ENCODE data around the gene THEM4. TPM values are rescaled to one million over a fixed set of nuclear protein-coding genes. Genes with fewer than 3 reads are reported as not detected.
A peak's percentile ranks its signal among the peaks of the same experiment; 100 is the strongest.

Gene THEM4
- total RNA-seq, 1 experiment from 2014 or later = 117 TPM

- in situ Hi-C loops (cut with HindIII; ENCODE audit: low pct_unique_long_range_greater_than_20kb, low sequenced_read_pairs) = no loop called here
- no peak for DNase-seq (ENCODE audit: low read depth, low spot score)
Measured at GRCh38 chr1:151833172-151833900, 76.0 kb downstream of the THEM4 start.

- in situ Hi-C loops (cut with HindIII; ENCODE audit: low pct_unique_long_range_greater_than_20kb, low sequenced_read_pairs) = no loop called here
- no peak for DNase-seq (ENCODE audit: low read depth, low spot score)
Measured at GRCh38 chr1:151832318-151832980, 76.9 kb downstream of the THEM4 start.

- in situ Hi-C loops (cut with HindIII; ENCODE audit: low pct_unique_long_range_greater_than_20kb, low sequenced_read_pairs) = no loop called here
Measured at GRCh38 chr1:151831605-151832004, 77.7 kb downstream of the THEM4 start, which contains the start of gene RORC. Gene RORC (minus strand): TSS chr1:151831802. CDS start chr1:151831764, 38 bp downstream.

GRCh38 chr1:151831256-151831591 lies 78.1 kb downstream of the THEM4 start:
- no peak for DNase-seq (ENCODE audit: low read depth, low spot score)
- in situ Hi-C loops (cut with HindIII; ENCODE audit: low pct_unique_long_range_greater_than_20kb, low sequenced_read_pairs) = no loop called here

More at GRCh38 chr1:151831605-151832004, 77.7 kb downstream of the THEM4 start, which contains the start of gene RORC:
- no peak for DNase-seq (ENCODE audit: low read depth, low spot score)

- DNase-seq (ENCODE audit: low read depth, low spot score) = no peak
- in situ Hi-C loops (cut with HindIII; ENCODE audit: low pct_unique_long_range_greater_than_20kb, low sequenced_read_pairs) = no loop called here
Measured at GRCh38 chr1:151830055-151830454, 79.3 kb downstream of the THEM4 start.

- in situ Hi-C loops (cut with HindIII; ENCODE audit: low pct_unique_long_range_greater_than_20kb, low sequenced_read_pairs) = no loop called here
- DNase-seq (ENCODE audit: low read depth, low spot score) = no peak
Measured at GRCh38 chr1:151829352-151830046, 79.8 kb downstream of the THEM4 start.

- DNase-seq (ENCODE audit: low read depth, low spot score) = peak; percentile 83
- in situ Hi-C loops (cut with HindIII; ENCODE audit: low pct_unique_long_range_greater_than_20kb, low sequenced_read_pairs) = no loop called here
Measured at GRCh38 chr1:151828921-151829320, 80.4 kb downstream of the THEM4 start.

- in situ Hi-C loops (cut with HindIII; ENCODE audit: low pct_unique_long_range_greater_than_20kb, low sequenced_read_pairs) = no loop called here
- no peak for DNase-seq (ENCODE audit: low read depth, low spot score)
Measured at GRCh38 chr1:151827853-151828252, 81.5 kb downstream of the THEM4 start.

- no peak for DNase-seq (ENCODE audit: low read depth, low spot score)
- in situ Hi-C loops (cut with HindIII; ENCODE audit: low pct_unique_long_range_greater_than_20kb, low sequenced_read_pairs) = no loop called here
Measured at GRCh38 chr1:151825751-151826660, 83.3 kb downstream of the THEM4 start.

GRCh38 chr1:151825204-151825603 lies 84.1 kb downstream of the THEM4 start:
- in situ Hi-C loops (cut with HindIII; ENCODE audit: low pct_unique_long_range_greater_than_20kb, low sequenced_read_pairs) = no loop called here
- no peak for DNase-seq (ENCODE audit: low read depth, low spot score)

Small RNA genes within 50 kb of the gene (small RNA-seq; reads per million reads assigned to genes)
- 0 reads per million in 2 experiments for gene RF00019

Other genes with a start within 250 kb of the THEM4 start
- not detected in 2 replicates for gene CELF3, start 192.7 kb downstream of the THEM4 start, total RNA-seq (2014; rRNA removed; shearing (Covaris generic))
- 0.85 TPM in 1 of 2 replicates, not detected in the other for gene RIIAD1, start 188.0 kb downstream of the THEM4 start, total RNA-seq (2014; rRNA removed; shearing (Covaris generic))
- 132 and 137 TPM in 2 replicates for gene MRPL9, start 146.0 kb downstream of the THEM4 start, total RNA-seq (2014; rRNA removed; shearing (Covaris generic))
- gene TDRKH, start 119.0 kb downstream of the THEM4 start, total RNA-seq (2014; rRNA removed; shearing (Covaris generic)) = 7.7 and 10.9 TPM in 2 replicates
- gene LINGO4, start 104.1 kb downstream of the THEM4 start, total RNA-seq (2014; rRNA removed; shearing (Covaris generic)) = not detected in 2 replicates
- 0.03 TPM in 1 of 2 replicates, not detected in the other for gene RORC, start 77.7 kb downstream of the THEM4 start, total RNA-seq (2014; rRNA removed; shearing (Covaris generic))
- 0.45 and 0.77 TPM in 2 replicates for gene C2CD4D, start 69.7 kb downstream of the THEM4 start, total RNA-seq (2014; rRNA removed; shearing (Covaris generic))
- gene THEM5, start 55.8 kb downstream of the THEM4 start, total RNA-seq (2014; rRNA removed; shearing (Covaris generic)) = not detected in 2 replicates
- gene S100A10, start 84.3 kb upstream of the THEM4 start, total RNA-seq (2014; rRNA removed; shearing (Covaris generic)) = 89.9 and 118 TPM in 2 replicates
- 566 and 602 TPM in 2 replicates for gene S100A11, start 127.5 kb upstream of the THEM4 start, total RNA-seq (2014; rRNA removed; shearing (Covaris generic))
- gene TCHHL1, start 179.6 kb upstream of the THEM4 start, total RNA-seq (2014; rRNA removed; shearing (Covaris generic)) = not detected in 2 replicates
- gene TCHH, start 205.9 kb upstream of the THEM4 start, total RNA-seq (2014; rRNA removed; shearing (Covaris generic)) = 0.05 and 0.27 TPM in 2 replicates
- gene RPTN, start 249.7 kb upstream of the THEM4 start, total RNA-seq (2014; rRNA removed; shearing (Covaris generic)) = not detected in 2 replicates